ENCODE measurements around the gene LY6G6D. TPM values are rescaled to one million over a fixed set of nuclear protein-coding genes. Genes with fewer than 3 reads are reported as not detected.

The LY6G6D gene
- total and polyA plus RNA-seq, 12 donors, result not detected

DNA sequence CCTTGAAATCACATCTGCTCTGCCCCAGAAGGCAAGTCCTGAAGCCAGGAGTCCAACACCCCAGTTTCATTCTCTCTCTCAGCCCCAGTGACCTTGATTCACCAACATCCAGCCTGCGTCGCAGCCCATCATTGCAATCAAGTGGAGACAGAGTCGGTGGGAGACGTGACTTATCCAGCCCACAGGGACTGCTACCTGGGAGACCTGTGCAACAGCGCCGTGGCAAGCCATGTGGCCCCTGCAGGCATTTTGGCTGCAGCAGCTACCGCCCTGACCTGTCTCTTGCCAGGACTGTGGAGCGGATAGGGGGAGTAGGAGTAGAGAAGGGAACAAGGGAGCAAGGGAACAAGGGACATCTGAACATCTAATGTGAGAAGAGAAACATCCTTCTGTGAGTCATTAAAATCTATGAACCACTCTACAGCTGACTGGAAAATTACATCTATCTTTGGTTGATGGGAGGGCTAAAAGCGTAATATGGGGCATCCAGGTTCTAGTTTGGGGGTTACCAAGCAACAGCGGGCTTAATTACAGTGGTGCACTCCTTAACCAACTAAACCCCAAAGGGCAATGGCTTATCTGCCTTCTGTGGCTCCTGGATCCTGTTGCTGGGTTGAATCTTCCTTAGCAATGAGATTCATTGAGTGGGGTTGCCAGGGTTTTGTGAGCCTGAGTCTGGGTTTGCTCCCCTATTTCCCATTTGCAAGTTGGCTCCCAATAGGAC is 2.5 kb downstream of the LY6G6D start:
- Histone ChIP-seq H3K27me3 (no peaks in the 10 kb centered on the region), H3K4me1 (no peaks in the 10 kb centered on the region), H3K4me3 (no peak overlapping the region), H3K9me3 (no peaks in the 10 kb centered on the region), H3K36me3 (no peaks in the 10 kb centered on the region), H3K27ac (no peak overlapping the region)
- TF ChIP-seq, protein P1, sequence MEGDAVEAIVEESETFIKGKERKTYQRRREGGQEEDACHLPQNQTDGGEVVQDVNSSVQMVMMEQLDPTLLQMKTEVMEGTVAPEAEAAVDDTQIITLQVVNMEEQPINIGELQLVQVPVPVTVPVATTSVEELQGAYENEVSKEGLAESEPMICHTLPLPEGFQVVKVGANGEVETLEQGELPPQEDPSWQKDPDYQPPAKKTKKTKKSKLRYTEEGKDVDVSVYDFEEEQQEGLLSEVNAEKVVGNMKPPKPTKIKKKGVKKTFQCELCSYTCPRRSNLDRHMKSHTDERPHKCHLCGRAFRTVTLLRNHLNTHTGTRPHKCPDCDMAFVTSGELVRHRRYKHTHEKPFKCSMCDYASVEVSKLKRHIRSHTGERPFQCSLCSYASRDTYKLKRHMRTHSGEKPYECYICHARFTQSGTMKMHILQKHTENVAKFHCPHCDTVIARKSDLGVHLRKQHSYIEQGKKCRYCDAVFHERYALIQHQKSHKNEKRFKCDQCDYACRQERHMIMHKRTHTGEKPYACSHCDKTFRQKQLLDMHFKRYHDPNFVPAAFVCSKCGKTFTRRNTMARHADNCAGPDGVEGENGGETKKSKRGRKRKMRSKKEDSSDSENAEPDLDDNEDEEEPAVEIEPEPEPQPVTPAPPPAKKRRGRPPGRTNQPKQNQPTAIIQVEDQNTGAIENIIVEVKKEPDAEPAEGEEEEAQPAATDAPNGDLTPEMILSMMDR (IDR thresholded peaks at IDR 0.05), result no peak
- intact Hi-C loops (cut with DNase I), result no loop called here
- ATAC-seq (no peak), DNase-seq (no peak)
- WGBS, 2 donors, result 67 to 70% methylated on average over 10 of the region's 10 CpGs

DNA sequence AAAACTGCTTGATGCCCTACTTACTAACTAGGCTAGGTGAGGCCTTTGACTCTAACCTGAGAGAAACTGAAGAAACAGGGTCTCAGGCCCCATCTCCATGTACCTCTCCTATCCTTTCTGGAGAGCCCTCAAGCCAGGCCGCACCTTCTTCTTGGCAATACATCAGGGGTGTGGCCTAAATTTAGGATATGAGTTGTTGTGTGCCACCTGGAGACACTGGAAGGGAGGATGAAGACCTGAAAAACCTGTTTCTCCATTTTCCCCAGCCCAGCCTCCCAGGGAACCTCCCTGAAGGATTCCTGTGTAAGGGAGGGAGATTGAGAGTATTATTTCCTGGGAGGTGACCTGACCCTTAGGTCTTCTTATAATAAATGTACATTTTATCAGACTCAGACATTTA is 3.1 kb downstream of the LY6G6D start:
- intact Hi-C loops (cut with DNase I), result no loop called here
- DNase-seq, result no peak

DNA sequence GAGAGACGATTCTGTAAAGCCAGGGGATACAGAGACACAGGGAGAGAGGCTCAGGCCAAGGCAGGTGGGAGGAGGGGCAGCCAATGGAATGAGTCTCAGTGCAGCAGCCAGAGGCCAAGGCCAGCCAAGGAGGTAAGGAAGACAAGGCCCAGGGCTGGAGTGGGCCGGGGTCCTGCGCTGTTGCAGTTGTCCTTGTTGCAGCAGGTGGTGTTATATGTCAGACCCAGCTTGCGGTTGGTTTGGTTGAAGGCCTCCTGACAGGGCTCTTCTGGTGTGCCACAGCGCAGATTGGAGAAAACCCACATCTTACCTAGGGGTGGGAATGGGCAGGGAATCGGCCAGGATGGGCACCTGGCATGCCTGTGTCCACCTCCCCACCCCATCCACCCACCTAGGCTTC is 3.9 kb downstream of the LY6G6D start:
- Histone ChIP-seq H3K4me3 (no peak overlapping the region), H3K36me3 (no peaks in the 10 kb centered on the region), H3K27me3 (no peaks in the 10 kb centered on the region), H3K27ac (no peak overlapping the region), H3K4me1 (peaks cover 0 to 6% (median 0%) of the 10 kb centered on the region in 9 donors), H3K9me3 (no peaks in the 10 kb centered on the region)
- intact Hi-C loops (cut with DNase I), result no loop called here
- DNase-seq (no peak), ATAC-seq (no peak)
- TF ChIP-seq, protein P1 (IDR thresholded peaks at IDR 0.05), result no peak
- WGBS, 2 donors, result 85 to 92% methylated on average over 6 of the region's 6 CpGs

More for the DNA sequence above, 3.1 kb downstream of the LY6G6D start:
- H3K27ac ChIP-seq, result no peak overlapping the region
- H3K4me1 ChIP-seq, result no peaks in the 10 kb centered on the region
- no peaks in the 10 kb centered on the region for H3K27me3 ChIP-seq
- TF ChIP-seq, protein P1 (IDR thresholded peaks at IDR 0.05), result no peak
- no peaks in the 10 kb centered on the region for H3K9me3 ChIP-seq
- no peak overlapping the region for H3K4me3 ChIP-seq
- ATAC-seq, result no peak
- WGBS, 2 donors, result 88 to 94% methylated on average over 1 of the region's 1 CpG
- no peaks in the 10 kb centered on the region for H3K36me3 ChIP-seq

DNA sequence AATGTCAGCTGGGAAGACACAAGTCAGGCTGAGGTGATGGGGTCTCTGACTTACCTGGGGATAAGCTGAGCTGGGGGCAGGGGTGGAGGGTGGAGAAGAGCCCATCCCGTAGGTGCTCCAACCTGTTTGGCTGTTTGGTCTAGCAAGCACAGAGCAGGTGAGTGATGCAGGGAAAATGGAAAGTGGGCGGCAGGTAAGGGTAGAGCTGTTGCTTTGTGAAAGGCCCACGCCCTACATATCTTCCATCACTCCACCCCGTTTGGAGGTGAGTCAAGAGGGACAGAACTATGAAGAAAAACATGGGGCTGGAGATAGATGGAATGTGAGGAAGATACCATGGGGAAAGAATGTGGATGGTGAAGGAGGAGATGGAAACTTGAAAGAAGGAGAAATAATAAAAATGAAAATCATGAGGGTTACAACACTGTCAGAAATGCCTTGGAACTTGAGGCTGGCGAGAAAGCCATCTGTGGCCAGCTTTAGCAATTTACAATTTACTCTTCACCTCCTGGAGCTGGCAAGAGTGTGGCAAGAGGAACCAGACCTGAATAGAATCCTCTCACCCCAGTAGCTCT is 5.1 kb downstream of the LY6G6D start:
- TF ChIP-seq, protein P1 (IDR thresholded peaks at IDR 0.05), result no peak
- Histone ChIP-seq H3K4me3 (no peak overlapping the region), H3K4me1 (peaks cover 0 to 8% (median 0%) of the 10 kb centered on the region in 9 donors), H3K27me3 (no peaks in the 10 kb centered on the region), H3K27ac (no peak overlapping the region), H3K36me3 (peaks cover 0 to 5% (median 0%) of the 10 kb centered on the region in 9 donors), H3K9me3 (no peaks in the 10 kb centered on the region)
- DNase-seq, result no peak
- no peak for ATAC-seq
- intact Hi-C loops (cut with DNase I), result no loop called here
- WGBS, 2 donors, result 86 to 89% methylated on average over 5 of the region's 5 CpGs

Measured in heart right ventricle (tissue), 16 donors.